LHCN-M2 (cell line): ENCODE data around the gene ATF7. TPM values are rescaled to one million over a fixed set of nuclear protein-coding genes. Genes with fewer than 3 reads are reported as not detected.

Source experiments
- DNase-seq: peaks from one replicate; pipeline ENCODE4 v3.0.0-alpha.2; 2012; ENCODE audit warnings: low read depth
- total RNA-seq: library from RNA; depleted of rRNA; stranded (reverse); fragments of >200 nt; gene quantifications from 2 replicates; pipeline ENCODE4 v1.2.3, GENCODE V29; 2014

The ATF7 gene
- total RNA-seq, 1 experiment from 2014 or later = 14.2 TPM

- DNase-seq = no peak
Observed at GRCh38 chr12:53502983-53503728, 123.0 kb downstream of the ATF7 start.

- DNase-seq = no peak
Observed at GRCh38 chr12:53502331-53502730, 123.9 kb downstream of the ATF7 start.

GRCh38 chr12:53501615-53502181 lies 124.5 kb downstream of the ATF7 start:
- no peak for DNase-seq

GRCh38 chr12:53500776-53501614 lies 125.2 kb downstream of the ATF7 start, which contains the start of gene TARBP2:
Gene TARBP2 (plus strand): TSS chr12:53501283. CDS start chr12:53501409, 126 bp downstream.
- DNase-seq = peak; percentile 100

GRCh38 chr12:53500142-53500775 lies 125.9 kb downstream of the ATF7 start:
- DNase-seq = peak; percentile 65

- DNase-seq = peak; percentile 59
Observed at GRCh38 chr12:53499266-53500141, 126.7 kb downstream of the ATF7 start, which contains the start of gene MAP3K12. Gene MAP3K12 (minus strand): TSS chr12:53499458. CDS start chr12:53487391, 12,067 bp downstream.

GRCh38 chr12:53498235-53498630 lies 127.9 kb downstream of the ATF7 start:
- no peak for DNase-seq

GRCh38 chr12:53497461-53497860 lies 128.7 kb downstream of the ATF7 start:
- no peak for DNase-seq

- no peak for DNase-seq
Observed at GRCh38 chr12:53496752-53497032, 129.5 kb downstream of the ATF7 start.

- peak; percentile 90 for DNase-seq
Observed at GRCh38 chr12:53495903-53496751, 130.1 kb downstream of the ATF7 start.

- no peak for DNase-seq
Observed at GRCh38 chr12:53493610-53494391, 132.4 kb downstream of the ATF7 start.

- DNase-seq = peak; percentile 77
Observed at GRCh38 chr12:53492830-53493609, 133.2 kb downstream of the ATF7 start.

GRCh38 chr12:53492188-53492587 lies 134.0 kb downstream of the ATF7 start:
- no peak for DNase-seq

- no peak for DNase-seq
Observed at GRCh38 chr12:53489242-53489864, 136.8 kb downstream of the ATF7 start.

- DNase-seq = no peak
Observed at GRCh38 chr12:53486736-53487487, 139.3 kb downstream of the ATF7 start.

GRCh38 chr12:53485955-53486735 lies 140.0 kb downstream of the ATF7 start:
- DNase-seq = no peak
